SKM-1 treated with dmso at 0.1 percent for 144 hours (cell line): ENCODE measurements around the gene C2CD3.

Source experiments
- DNase-seq: peaks from one replicate; lab custom pipeline; 2025; ENCODE audit not compliant: unreplicated experiment; lab: John Stamatoyannopoulos, UW

The C2CD3 gene

GRCh38 chr11:73965764-73966121 lies 205.1 kb downstream of the C2CD3 start:
- DNase-seq: no peak

DNA sequence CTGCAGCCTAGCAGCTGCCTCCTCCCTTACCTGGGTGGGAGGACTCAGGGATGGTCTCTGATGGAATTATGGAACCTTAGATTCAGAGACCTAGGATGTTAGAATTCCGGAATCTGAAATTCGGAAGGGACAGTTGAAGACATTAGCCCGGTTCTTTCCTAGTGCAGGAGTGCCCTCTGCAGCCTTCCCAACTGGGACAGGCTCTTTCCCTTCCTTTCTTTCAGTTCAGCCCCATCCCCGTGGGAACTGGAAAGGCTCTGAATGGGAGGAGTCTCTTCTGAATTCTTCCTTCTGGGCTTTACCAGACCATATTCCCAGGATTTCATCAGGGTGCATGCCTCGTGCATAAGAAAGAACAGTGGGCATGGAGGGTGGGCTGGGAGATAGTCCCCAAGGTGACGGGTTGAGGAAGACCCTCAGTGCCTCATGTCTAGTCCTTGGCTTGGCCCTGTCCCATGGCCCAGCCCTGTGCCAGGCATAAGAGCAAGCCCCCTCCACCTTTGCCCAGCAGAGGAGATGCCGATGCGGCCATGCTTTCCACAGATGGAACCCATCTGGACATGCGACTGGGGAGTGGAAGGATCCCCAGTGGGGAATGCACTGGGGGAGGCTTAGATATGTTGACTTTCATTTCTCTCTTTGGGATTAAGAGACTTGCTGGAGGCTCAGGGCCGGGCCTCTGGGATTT lies 205.6 kb downstream of the C2CD3 start:
- DNase-seq: no peak

- DNase-seq: no peak
Measured at GRCh38 chr11:73963861-73964260, 206.9 kb downstream of the C2CD3 start.
